ENCODE measurements around the gene PIGH. TPM values are rescaled to one million over a fixed set of nuclear protein-coding genes. Genes with fewer than 3 reads are reported as not detected.

PIGH gene
- total RNA-seq, 4 donors from 2014 or later: 20.5 to 31.9 (median 27.7) TPM

GRCh38 chr14:67562025-67562775 lies 37.9 kb downstream of the PIGH start:
- H3K4me1 ChIP-seq: no peaks in the 10 kb centered on the region
- H3K27ac ChIP-seq: no peak overlapping the region
- WGBS, 2 donors (ENCODE audit: low coverage in 1 of 2): 91 to 92% methylated on average over 4 to 7 of the region's 14 CpGs
- TF ChIP-seq EP300 (IDR thresholded peaks at IDR 0.05): no peak
- no peak for TF ChIP-seq POLR2AphosphoS5 (IDR thresholded peaks at IDR 0.05)
- no peak for TF ChIP-seq POLR2A (IDR thresholded peaks at IDR 0.05)
- no peaks in the 10 kb centered on the region for H3K27me3 ChIP-seq
- H3K4me3 ChIP-seq: no peak overlapping the region
- ATAC-seq: no peak
- no peaks in the 10 kb centered on the region for H3K9me3 ChIP-seq
- peaks cover 0 to 16% of the 10 kb centered on the region in 2 donors for H3K36me3 ChIP-seq

GRCh38 chr14:67559639-67560038 lies 40.4 kb downstream of the PIGH start:
- Histone ChIP-seq H3K27me3 (no peaks in the 10 kb centered on the region), H3K36me3 (peaks cover 0 to 16% of the 10 kb centered on the region in 2 donors), H3K9me3 (no peaks in the 10 kb centered on the region), H3K4me1 (no peaks in the 10 kb centered on the region), H3K27ac (no peak overlapping the region), H3K4me3 (no peak overlapping the region)
- TF ChIP-seq CTCF (IDR thresholded peaks at IDR 0.05) (no peak), POLR2A (IDR thresholded peaks at IDR 0.05) (no peak), EP300 (IDR thresholded peaks at IDR 0.05) (no peak), POLR2AphosphoS5 (IDR thresholded peaks at IDR 0.05) (no peak)
- 51 to 61% methylated on average over 4 of the region's 4 CpGs for WGBS, 2 donors (ENCODE audit: low coverage in 1 of 2)
- no peak for ATAC-seq

GRCh38 chr14:67557656-67558055 lies 42.4 kb downstream of the PIGH start:
- TF ChIP-seq EP300 (IDR thresholded peaks at IDR 0.05) (no peak), POLR2AphosphoS5 (IDR thresholded peaks at IDR 0.05) (no peak), POLR2A (IDR thresholded peaks at IDR 0.05) (no peak), CTCF (IDR thresholded peaks at IDR 0.05) (no peak)
- WGBS, 2 donors (ENCODE audit: low coverage in 1 of 2): 85% methylated on average over 3 of the region's 3 CpGs; no CpG with 5 or more reads in 1 of the 2 donors
- peaks cover 0 to 10% of the 10 kb centered on the region in 2 donors for H3K36me3 ChIP-seq
- ATAC-seq: no peak
- H3K27me3 ChIP-seq: no peaks in the 10 kb centered on the region
- no peaks in the 10 kb centered on the region for H3K4me1 ChIP-seq
- no peak overlapping the region for H3K4me3 ChIP-seq
- H3K9me3 ChIP-seq: no peaks in the 10 kb centered on the region
- no peak overlapping the region for H3K27ac ChIP-seq

GRCh38 chr14:67557118-67557517 lies 43.0 kb downstream of the PIGH start:
- TF ChIP-seq POLR2AphosphoS5 (IDR thresholded peaks at IDR 0.05) (no peak), EP300 (IDR thresholded peaks at IDR 0.05) (no peak), CTCF (IDR thresholded peaks at IDR 0.05) (no peak)
- Histone ChIP-seq H3K4me3 (no peak overlapping the region), H3K27ac (no peak overlapping the region), H3K36me3 (peaks cover 0 to 4% of the 10 kb centered on the region in 2 donors), H3K4me1 (no peaks in the 10 kb centered on the region), H3K9me3 (no peaks in the 10 kb centered on the region), H3K27me3 (no peaks in the 10 kb centered on the region)
- ATAC-seq: no peak
- 80 to 82% methylated on average over 1 to 7 of the region's 7 CpGs for WGBS, 2 donors (ENCODE audit: low coverage in 1 of 2)

- Histone ChIP-seq H3K4me3 (no peak overlapping the region), H3K27me3 (no peaks in the 10 kb centered on the region), H3K9me3 (no peaks in the 10 kb centered on the region), H3K36me3 (no peaks in the 10 kb centered on the region), H3K4me1 (no peaks in the 10 kb centered on the region), H3K27ac (no peak overlapping the region)
- ATAC-seq: no peak
- whole genome bisulfite sequencing, 2 donors (ENCODE audit: low coverage in 1 of 2): 80 to 93% methylated on average over 2 of the region's 2 CpGs
- TF ChIP-seq EP300 (IDR thresholded peaks at IDR 0.05) (no peak), POLR2A (IDR thresholded peaks at IDR 0.05) (no peak), POLR2AphosphoS5 (IDR thresholded peaks at IDR 0.05) (no peak), CTCF (IDR thresholded peaks at IDR 0.05) (no peak)
Measured at GRCh38 chr14:67556671-67557070, 43.4 kb downstream of the PIGH start.
